HEK293 (cell line): Measurements from ENCODE around the gene MALSU1.

ENCODE experiments used
- YY1 ChIP-seq: fragments of 450-650 bp; formaldehyde crosslinking; IDR thresholded peaks from 2 replicates; pipeline ENCODE4 v1.5.1; 2018; ENCODE audit warnings: missing biosample characterization, missing genetic modification characterization
- ZNF416 ChIP-seq: fragments of 450-650 bp; formaldehyde crosslinking; IDR thresholded peaks from 2 replicates; pipeline ENCODE4 v1.5.1; 2016; ENCODE audit warnings: missing biosample characterization, missing genetic modification characterization
- ZNF561 ChIP-seq: fragments of 450-650 bp; IDR thresholded peaks from 2 replicates; pipeline ENCODE4 v1.5.1; 2018; ENCODE audit warnings: missing biosample characterization, missing genetic modification characterization, borderline replicate concordance
- TF ChIP-seq, protein P1 (sequence below): fragments of 450-650 bp; formaldehyde crosslinking; IDR thresholded peaks from 2 replicates; pipeline ENCODE4 v1.5.1; 2016; ENCODE audit warnings: missing biosample characterization, missing genetic modification characterization

DNA sequence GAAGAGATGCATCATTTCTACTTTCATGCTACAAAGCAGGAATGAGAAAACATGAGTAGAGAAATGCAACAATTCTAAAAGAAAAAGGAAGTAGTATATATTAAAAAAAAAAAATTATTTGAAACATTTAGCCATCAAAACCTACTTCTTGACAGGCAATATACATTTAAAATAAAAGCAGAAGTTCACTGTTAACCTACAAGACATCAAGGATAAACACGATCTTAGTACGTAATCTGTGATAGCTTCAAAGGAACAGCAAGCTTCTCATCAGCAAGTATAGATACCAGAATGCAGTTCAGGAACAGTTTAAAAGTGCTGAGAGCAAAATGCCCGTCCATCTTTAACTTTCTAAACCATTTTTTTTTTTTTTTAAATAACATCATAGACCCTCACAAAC lies 36.9 kb downstream of the MALSU1 start:
- TF ChIP-seq YY1: no peak
- TF ChIP-seq, protein P1, sequence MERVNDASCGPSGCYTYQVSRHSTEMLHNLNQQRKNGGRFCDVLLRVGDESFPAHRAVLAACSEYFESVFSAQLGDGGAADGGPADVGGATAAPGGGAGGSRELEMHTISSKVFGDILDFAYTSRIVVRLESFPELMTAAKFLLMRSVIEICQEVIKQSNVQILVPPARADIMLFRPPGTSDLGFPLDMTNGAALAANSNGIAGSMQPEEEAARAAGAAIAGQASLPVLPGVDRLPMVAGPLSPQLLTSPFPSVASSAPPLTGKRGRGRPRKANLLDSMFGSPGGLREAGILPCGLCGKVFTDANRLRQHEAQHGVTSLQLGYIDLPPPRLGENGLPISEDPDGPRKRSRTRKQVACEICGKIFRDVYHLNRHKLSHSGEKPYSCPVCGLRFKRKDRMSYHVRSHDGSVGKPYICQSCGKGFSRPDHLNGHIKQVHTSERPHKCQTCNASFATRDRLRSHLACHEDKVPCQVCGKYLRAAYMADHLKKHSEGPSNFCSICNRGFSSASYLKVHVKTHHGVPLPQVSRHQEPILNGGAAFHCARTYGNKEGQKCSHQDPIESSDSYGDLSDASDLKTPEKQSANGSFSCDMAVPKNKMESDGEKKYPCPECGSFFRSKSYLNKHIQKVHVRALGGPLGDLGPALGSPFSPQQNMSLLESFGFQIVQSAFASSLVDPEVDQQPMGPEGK (tag by site-specific recombination): no peak
- no peak for TF ChIP-seq ZNF561
- TF ChIP-seq ZNF416 (tag by site-specific recombination): no peak
